ENCODE measurements around the gene MICAL3.

DNA sequence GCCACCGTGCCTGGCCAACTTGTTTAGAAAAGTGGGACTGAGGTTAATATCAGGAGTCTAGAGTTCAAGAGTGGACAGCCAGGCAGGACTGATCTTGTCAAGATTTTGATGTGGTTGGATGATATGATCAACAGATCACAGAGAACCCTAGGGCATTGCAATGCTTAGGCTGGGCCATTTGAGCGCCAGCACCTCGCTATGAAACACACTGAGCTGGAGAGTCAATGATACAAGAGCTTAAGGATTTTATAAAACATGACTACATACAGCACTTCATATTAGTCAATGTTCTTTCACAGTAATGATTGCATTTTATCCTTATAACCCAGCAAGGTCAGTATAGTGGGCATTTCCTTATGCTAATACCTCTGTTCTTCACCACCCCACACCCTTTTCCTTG lies 38.1 kb upstream of the MICAL3 start:
- TF ChIP-seq, protein P1, sequence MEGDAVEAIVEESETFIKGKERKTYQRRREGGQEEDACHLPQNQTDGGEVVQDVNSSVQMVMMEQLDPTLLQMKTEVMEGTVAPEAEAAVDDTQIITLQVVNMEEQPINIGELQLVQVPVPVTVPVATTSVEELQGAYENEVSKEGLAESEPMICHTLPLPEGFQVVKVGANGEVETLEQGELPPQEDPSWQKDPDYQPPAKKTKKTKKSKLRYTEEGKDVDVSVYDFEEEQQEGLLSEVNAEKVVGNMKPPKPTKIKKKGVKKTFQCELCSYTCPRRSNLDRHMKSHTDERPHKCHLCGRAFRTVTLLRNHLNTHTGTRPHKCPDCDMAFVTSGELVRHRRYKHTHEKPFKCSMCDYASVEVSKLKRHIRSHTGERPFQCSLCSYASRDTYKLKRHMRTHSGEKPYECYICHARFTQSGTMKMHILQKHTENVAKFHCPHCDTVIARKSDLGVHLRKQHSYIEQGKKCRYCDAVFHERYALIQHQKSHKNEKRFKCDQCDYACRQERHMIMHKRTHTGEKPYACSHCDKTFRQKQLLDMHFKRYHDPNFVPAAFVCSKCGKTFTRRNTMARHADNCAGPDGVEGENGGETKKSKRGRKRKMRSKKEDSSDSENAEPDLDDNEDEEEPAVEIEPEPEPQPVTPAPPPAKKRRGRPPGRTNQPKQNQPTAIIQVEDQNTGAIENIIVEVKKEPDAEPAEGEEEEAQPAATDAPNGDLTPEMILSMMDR (IDR thresholded peaks at IDR 0.05), result no peak
- no peak for TF ChIP-seq POLR2A (IDR thresholded peaks at IDR 0.05)
